Loucy (cell line): Measurements from ENCODE around the gene NGEF.

ENCODE experiments used
- H2AFZ ChIP-seq: fragments of 200-600 bp; sonication (generic); 2 replicates; pipeline ENCODE4 v1.6.0; 2016; ENCODE audit warnings: antibody characterized with exemption, mild to moderate bottlenecking, low read length, moderate library complexity
- H3F3A ChIP-seq: fragments of 200-600 bp; 2 replicates; pipeline ENCODE4 v1.6.0; 2016; ENCODE audit warnings: antibody characterized with exemption, low read depth, mild to moderate bottlenecking
- H3K27me3 ChIP-seq: fragments of 200-600 bp; sonication (generic); 2 replicates; pipeline ENCODE4 v1.6.1; 2014; ENCODE audit warnings: low read length, mild to moderate bottlenecking; ENCODE audit not compliant: insufficient read depth, poor library complexity, severe bottlenecking
- H3K36me3 ChIP-seq: fragments of 200-600 bp; sonication (generic); 2 replicates; pipeline ENCODE4 v1.6.1; 2016; ENCODE audit warnings: low read length; ENCODE audit not compliant: insufficient read depth
- H3K4me1 ChIP-seq: fragments of 200-600 bp; sonication (generic); 2 replicates; pipeline ENCODE4 v1.5.1; 2014; ENCODE audit warnings: low read length, mild to moderate bottlenecking; ENCODE audit not compliant: insufficient read depth, poor library complexity, severe bottlenecking
- H3K4me2 ChIP-seq: fragments of 200-600 bp; sonication (generic); 2 replicates; pipeline ENCODE4 v1.6.0; 2014; ENCODE audit warnings: antibody characterized with exemption, low read length, low read depth, mild to moderate bottlenecking; ENCODE audit not compliant: poor library complexity, severe bottlenecking
- H3K4me3 ChIP-seq: fragments of 200-600 bp; sonication (generic); 2 replicates; pipeline ENCODE4 v1.5.1; 2014; ENCODE audit warnings: low read length, mild to moderate bottlenecking, mixed read lengths; ENCODE audit not compliant: poor library complexity, severe bottlenecking
- H3K79me2 ChIP-seq: fragments of 200-600 bp; sonication (generic); 2 replicates; pipeline ENCODE4 v1.6.1; 2014; ENCODE audit warnings: low read length; ENCODE audit not compliant: insufficient read depth
- H3K9ac ChIP-seq: fragments of 200-600 bp; sonication (generic); 2 replicates; pipeline ENCODE4 v1.6.0; 2014; ENCODE audit warnings: mild to moderate bottlenecking, low read depth, low read length, moderate library complexity; ENCODE audit not compliant: poor library complexity, severe bottlenecking
- H3K9me2 ChIP-seq: fragments of 200-600 bp; sonication (generic); replicated peaks from 2 replicates; pipeline ENCODE4 v1.6.1; 2016; ENCODE audit warnings: low read depth, low read length, mixed read lengths
- H3K9me3 ChIP-seq: fragments of 200-600 bp; sonication (generic); 2 replicates; pipeline ENCODE4 v1.6.1; 2014; ENCODE audit warnings: mild to moderate bottlenecking, antibody characterized with exemption, low read length, low read depth; ENCODE audit not compliant: insufficient read depth
- H4K20me1 ChIP-seq: fragments of 200-600 bp; sonication (generic); 2 replicates; pipeline ENCODE4 v1.6.0; 2014; ENCODE audit warnings: antibody characterized with exemption, low read length, mild to moderate bottlenecking; ENCODE audit not compliant: insufficient read depth, poor library complexity, severe bottlenecking
- EZH2phosphoT487 ChIP-seq: fragments of 200-600 bp; IDR thresholded peaks from 2 replicates; pipeline ENCODE4 v1.6.1; 2018; ENCODE audit warnings: antibody characterized with exemption, mild to moderate bottlenecking, moderate library complexity, borderline replicate concordance
- TF ChIP-seq, protein P1 (sequence below): fragments of 200-600 bp; sonication (generic); conservative IDR thresholded peaks from 2 replicates; pipeline ENCODE4 v1.5.1; 2014; ENCODE audit warnings: mild to moderate bottlenecking, antibody characterized with exemption, low read length

NGEF gene

DNA sequence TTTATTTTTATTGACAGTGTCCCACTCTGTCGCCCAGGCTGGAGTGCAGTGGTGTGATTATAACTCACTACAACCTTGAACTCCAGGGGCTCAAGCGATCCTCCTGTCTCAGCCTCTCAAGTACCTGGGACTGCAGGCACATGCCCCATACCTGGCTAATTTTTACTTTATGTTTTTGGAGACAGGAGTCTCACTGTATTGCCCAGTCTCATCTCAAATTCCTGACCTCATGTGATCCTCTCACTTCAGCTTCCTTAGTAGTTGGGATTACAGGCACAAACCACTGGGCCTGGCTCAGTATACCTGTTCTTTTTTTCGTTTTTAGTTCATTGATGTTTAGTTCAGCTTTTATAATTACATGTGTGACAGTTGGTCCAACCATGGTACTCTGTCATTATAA lies 183.1 kb downstream of the NGEF start:
- H3K27me3 ChIP-seq, result no peaks in the 10 kb centered on the region
- H3K4me1 ChIP-seq, result peaks cover 15% of the 10 kb centered on the region
- no peak overlapping the region for H3K4me3 ChIP-seq
- H3K4me2 ChIP-seq, result no peak overlapping the region
- 0 out of 2 replicates have a peak, but pooled peaks cover 2% of the 10 kb centered on the region for H3F3A ChIP-seq
- H2AFZ ChIP-seq, result no peak overlapping the region
- H4K20me1 ChIP-seq, result peaks cover 11% of the 10 kb centered on the region
- no peaks in the 10 kb centered on the region for H3K9me2 ChIP-seq
- TF ChIP-seq, protein P1, sequence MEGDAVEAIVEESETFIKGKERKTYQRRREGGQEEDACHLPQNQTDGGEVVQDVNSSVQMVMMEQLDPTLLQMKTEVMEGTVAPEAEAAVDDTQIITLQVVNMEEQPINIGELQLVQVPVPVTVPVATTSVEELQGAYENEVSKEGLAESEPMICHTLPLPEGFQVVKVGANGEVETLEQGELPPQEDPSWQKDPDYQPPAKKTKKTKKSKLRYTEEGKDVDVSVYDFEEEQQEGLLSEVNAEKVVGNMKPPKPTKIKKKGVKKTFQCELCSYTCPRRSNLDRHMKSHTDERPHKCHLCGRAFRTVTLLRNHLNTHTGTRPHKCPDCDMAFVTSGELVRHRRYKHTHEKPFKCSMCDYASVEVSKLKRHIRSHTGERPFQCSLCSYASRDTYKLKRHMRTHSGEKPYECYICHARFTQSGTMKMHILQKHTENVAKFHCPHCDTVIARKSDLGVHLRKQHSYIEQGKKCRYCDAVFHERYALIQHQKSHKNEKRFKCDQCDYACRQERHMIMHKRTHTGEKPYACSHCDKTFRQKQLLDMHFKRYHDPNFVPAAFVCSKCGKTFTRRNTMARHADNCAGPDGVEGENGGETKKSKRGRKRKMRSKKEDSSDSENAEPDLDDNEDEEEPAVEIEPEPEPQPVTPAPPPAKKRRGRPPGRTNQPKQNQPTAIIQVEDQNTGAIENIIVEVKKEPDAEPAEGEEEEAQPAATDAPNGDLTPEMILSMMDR, result no peak
- no peak for TF ChIP-seq EZH2phosphoT487
- no peaks in the 10 kb centered on the region; the same call in 1 of the 2 replicates for H3K79me2 ChIP-seq
- peaks cover 50% of the 10 kb centered on the region for H3K36me3 ChIP-seq
- no peaks in the 10 kb centered on the region for H3K9me3 ChIP-seq
- H3K9ac ChIP-seq, result no peak overlapping the region
